NCI-H1092 (cell line): ENCODE data around the gene FBXO7.
"Not testable (repeated sequence)": the region's sequence is repeated elsewhere in the genome, so short reads cannot be mapped to it uniquely, and the experiment has no call there.

Experiments
- DNase-seq: peaks from one replicate; lab custom pipeline; 2025; lab: John Stamatoyannopoulos, UW

FBXO7 gene

DNA sequence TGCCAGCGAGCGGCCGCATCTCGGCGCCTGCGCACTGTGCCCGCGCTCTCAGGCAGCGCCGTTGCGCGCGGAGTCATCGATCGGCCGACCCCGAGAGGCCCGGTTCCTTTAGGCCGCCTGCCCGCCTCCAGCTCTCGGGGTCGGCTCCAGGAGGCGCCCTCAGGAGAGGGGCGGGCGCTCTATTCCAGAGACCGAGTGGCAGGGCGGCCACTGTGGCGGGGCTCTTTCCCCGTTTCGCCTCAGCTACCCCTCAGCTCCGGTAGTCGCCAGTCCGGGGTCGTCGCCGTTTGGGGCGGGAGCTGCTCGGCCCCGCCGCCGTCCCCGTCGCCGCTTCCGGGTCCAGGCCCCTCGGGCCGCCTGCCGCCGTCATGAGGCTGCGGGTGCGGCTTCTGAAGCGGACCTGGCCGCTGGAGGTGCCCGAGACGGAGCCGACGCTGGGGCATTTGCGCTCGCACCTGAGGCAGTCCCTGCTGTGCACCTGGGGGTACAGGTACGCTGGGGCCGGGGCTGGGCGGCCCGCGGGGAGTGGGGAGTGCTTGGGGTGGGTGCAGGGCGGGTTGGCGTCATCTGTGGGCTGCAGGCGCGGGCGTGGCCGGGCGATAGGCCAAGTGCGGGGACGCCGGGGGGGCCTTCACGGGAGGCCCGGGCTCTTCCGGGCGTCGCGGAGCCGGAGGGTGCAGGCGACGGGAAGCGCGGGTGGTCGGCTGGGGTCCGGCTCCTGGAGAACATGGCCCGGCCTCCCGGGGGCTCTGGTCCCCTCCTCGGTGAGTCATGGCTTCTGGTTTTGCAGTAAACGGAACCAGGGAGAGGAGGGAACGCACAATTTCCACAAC is at the start of gene FBXO7:
Gene FBXO7 (plus strand): TSS at position 177 of the 833 bp plus-strand sequence. CDS start 192 bp downstream, at position 369.
- DNase-seq, result peak; percentile 89

DNA sequence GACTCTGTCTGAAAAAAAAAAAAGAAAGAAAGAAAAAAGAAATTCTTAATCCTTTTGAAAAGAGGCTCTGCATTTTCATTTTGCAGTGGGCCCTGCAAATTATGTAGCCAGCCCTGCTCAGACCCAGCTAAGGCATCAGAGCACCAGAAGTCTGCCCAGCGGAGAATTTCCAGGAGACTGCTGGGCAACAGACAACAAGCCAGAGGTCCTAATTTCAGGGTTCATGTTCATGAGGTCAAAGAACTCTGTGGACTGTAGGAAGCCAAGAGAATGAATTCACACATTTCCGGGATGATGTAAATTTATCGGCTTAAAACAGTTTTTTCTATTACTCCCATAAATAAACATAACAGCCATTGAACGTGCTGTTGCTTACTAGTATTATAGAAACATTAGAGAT is 47.7 kb upstream of the FBXO7 start:
- no peak for DNase-seq

DNA sequence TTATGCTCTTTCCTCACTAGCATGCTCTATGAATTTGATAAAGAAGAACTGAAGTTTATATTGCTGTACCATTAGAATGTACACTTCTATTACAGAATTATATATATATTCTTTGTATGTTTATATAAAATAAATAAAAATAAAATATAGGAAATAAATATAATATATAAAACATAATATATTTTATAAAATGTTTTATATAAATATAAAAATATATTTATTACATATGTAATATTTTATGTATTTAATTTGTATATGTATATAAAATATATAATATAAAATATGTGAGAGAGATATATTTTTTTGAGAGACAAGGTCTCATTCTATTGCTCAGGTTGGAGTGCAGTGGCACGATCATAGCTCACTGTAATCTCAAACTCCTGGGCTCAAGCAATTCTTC is 44.3 kb upstream of the FBXO7 start:
- DNase-seq, result no peak

DNA sequence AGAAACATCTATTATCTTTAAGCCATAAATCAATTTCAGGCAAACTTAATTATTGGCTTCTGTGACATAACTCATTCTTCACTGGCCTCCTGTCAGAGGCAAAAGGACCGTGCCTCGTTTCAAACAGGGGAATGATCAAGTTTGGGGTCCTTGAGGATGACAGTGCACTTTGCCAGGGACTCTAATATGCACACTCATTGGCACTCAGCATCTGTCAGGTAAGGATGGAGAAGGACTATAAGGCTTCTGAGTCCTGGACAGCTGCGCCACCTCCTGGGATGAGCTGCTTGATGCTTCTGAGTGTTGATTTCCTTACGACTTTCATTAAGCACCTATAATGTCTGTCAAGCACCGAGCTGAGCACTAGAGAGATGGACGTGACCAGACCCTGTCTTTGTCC is 30.5 kb upstream of the FBXO7 start:
- DNase-seq, result peak; percentile 9

DNA sequence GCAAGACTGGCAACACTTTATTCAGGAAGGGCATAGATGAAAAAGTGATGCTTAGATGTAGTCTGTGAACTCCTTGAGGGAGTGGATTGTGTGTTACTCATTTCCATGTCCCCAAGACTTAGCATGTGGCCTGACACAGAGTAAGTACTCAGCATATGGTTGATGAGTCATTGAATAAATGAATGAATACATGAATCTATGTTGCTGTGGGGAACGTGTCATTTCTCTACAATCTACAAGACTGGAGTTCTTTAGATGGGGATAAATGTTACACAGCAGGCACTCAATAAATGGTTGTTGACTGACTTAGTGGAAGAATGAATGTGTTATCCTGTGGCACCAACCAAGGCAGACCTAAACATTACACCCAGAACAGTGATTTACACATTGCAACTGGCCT is 28.3 kb upstream of the FBXO7 start:
- DNase-seq, result no peak

DNA sequence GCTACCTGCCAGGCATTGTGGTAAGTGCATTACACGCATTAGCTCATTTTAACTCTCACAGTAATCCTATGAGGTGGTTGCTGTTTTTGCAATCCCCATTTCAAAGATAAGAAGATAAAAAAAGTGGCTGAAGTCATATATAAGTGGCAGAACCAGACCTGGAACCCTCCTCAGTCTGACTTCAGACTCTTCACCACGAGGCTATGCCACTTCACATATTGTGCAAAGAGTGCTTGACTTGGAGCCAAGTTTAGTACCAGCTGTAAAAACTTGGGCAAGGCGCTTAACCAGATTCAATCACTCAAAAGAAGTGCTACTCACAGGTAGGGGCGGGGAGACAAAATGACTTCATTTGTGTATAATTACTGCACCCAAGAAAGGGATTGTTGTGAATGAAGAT is 25.6 kb upstream of the FBXO7 start:
- DNase-seq, result no peak

DNA sequence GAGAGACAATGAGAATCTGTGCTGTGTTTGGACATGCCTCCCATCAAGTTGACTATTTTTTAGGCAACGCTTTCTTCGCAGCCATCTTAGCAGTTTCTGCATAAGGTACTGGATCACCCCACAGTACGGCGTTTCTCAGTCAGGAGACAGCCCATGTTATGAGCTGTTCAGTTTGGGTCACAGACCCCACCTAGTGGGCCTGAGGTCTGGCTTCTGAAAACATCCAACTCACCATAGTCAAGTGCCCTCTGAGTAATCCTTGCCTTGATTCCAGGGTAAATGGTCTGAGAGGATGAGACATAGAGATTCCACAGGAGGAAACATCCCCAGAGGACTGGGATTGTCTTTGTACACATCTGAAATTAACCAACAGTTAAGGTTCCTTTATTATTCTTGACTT is 17.6 kb upstream of the FBXO7 start:
- DNase-seq, result no peak

DNA sequence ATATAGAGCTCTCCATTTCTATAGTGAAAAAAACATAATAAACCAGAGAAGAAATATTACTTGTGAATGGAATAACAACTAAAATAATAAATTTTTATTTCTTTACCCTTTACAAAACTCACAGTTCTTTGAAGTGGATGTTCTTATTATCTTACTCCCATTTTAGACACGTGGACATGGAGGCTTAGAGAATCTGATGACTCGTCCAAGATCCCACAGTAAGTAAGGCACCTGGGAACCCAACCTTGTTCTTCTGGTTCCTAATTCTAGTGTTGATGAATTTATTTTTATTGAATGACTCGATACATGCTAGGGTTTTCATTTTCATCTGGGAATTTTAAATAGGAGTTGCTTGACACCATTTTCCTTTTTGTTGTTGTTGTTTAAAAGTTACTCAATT is 12.2 kb upstream of the FBXO7 start:
- DNase-seq, result no peak

DNA sequence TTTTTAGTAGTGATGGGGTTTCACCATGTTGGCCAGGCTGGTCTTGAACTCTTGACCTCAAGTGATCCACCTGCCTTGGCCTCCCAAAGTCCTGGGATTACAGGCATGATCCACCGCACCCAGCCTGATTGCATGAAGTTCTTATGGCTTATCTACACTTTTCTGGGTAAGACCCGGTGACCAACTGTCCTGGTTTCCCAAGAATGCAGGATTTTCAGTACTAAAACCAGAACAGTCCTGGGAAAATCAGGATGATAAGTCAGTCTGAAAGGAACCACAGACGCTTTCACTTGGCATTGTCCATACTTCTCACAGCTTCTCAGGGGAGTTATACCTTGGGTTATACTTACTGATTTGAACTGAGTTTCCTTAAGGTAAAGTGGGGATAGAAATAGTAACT is 8.9 kb upstream of the FBXO7 start:
- DNase-seq, result no peak

DNA sequence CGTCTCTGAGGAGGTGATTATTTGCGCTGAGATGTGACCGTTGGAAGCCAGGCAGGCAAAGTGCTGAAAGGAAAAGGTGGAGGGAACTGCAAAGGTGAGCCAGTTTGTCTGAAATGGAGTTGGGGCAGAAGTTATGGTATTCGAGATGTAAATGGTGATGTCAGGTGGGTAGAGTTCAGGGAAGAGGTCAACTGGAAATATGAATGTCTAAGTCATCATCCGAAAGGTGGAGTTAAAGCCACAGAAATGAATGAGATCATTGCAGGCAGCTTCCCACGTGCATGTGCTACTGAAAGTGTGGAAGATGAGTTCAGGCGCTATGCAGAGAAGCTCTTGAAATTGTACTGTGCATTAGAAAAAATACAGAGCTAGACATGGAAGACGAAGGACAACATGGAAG is 8.1 kb upstream of the FBXO7 start:
- no peak for DNase-seq

DNA sequence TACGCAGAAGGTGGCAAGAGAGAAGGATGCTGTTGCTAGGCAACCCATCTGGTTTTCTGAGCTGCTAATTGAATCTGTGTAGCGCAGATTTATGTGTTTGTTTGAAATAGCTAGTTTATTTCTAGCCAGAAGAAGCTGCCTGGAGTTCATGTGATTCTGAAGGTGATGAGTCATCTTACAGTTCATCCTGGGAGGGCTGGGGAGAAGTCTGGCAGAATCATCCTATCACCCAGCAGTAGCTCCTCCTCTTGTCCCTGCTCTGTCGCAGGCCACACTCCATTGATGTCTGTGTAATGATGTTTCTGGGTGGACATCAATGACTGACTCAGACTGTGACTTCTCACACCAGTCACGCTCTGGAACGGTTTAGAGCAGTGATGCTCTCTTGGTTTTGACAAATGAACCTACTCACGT is 4.8 kb upstream of the FBXO7 start:
- DNase-seq, result no peak

DNA sequence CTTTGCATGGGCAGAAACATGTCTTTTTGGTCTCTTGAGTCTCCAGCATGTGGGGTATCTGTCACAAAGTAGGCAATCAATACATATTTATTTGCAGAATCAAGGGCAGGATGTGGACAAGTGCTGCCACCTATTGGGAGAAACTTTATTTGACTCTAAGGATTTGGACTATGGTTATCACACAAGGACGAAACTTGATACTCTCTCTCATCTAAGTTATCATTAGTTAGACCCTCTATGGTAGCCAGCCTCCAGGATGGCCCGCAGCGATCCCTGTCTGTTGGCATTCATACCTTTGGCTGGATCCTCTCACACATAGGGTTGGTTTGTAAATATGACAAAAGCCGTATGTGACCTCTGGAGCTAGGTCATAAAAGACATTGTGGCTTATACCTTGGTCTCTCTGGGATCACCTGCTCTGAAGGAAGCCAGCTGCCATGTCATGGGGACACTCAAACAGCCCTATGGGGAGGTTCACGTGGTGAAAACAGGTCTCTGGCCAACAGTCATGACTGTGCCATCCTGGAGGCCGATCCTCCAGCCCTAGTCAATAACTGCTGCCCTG is 1.1 kb upstream of the FBXO7 start:
- DNase-seq, result peak; percentile 15

DNA sequence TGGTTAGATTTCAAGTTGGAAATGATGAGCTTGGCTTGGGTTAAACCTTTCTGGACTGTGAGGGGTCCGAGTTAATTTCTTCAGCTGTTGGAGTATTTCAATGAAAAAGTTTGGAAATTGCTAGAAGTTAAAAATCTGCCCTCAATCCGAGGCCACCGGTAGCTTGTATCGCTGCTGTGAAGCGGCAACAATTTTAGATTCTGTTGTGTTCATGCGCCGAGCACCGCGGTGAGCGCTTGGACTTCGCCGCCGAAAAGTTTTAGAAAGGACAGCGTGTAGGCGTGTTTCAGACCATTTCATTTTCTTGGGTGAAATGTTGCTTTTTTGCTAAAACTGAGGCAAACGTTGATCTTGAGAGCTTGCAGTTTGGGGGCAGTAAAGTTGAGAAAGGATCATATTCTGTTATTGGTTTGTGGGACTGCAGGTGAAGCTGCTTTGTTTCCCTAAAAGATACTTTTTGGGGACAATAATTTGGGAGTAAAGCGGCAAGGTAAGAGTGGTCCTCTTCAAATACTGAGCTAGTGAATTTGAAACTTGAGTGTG is 928 bp downstream of the FBXO7 start:
- DNase-seq, result no peak

DNA sequence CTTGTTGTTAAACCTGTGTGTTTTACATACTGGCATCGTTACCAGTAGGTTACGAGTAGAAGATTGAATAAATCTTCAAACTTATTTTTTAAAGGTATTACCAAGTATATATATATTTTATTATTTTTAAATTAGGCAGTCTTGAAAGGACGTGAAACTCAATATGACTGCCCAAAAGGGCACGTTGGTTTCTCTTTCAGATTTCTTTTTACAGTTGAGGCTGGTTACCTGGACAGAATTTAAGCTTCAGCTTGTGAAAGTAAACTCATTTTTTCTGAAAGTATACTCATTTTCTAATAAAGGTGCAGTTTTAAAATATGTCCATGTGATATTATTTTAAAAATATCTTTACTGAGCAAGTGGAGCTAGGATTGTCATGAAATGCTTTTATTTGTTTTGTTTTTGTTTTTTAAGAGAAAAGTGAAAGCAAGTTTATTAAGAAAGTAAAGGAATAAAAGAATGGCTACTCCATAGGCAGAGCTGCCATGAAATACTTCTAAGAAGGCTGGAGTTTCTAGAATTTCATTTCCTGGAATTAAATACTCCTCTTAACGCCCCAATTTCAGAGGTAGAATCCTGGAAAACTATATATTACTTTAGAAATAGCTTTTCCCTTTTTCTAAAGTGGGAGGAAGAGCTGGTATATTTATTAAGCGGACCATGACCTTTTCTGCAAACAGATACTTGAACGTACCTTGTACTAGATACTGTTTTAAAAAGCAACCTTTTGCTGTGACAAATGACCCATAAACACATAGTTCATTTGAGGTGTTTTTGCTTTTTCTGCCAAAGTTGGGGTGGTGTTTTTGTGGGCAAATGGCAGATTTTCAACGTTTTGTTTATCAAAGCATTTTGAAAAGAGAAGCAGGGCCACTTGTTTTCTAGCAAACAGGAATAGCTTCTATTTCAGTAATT is 1.9 kb downstream of the FBXO7 start:
- no peak for DNase-seq

DNA sequence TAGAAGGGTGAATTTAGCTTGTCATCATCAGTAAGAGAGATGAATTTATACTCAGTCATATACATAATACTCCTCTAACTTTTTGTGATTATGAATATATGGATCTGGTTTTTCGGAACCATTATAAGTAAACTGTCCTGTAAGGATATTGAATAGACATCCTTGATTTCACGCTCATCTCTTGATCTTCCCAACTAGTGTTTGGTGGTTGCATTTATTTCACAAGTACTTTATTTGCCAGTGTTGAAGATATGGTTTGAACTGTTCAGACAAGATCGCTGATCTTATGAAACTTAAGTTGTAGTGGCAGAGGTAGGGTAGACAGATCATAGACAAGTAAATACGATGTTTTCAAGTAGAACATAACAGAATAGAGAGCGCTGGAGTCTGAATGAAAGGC is 3.0 kb downstream of the FBXO7 start:
- DNase-seq, result no peak

DNA sequence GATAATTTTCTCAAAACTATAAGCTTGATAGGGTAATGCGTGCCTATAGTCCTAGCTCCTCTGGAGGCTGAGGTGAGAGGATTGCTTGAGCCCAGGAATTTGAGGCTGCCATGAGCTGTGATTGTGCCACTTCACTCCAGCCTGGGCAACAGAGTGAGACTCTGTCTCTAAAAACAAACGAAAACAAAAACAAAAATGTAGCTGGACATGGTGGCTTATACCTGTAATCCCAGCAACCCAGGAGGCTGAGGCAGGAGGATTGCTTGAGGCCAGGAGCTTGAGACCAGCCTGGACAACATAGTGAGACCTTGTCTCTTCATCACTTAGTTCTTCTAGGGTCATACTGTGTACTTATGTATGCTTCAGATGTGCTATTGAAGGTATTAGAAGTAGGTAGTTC is 3.9 kb downstream of the FBXO7 start:
- not testable (repeated sequence) for DNase-seq

DNA sequence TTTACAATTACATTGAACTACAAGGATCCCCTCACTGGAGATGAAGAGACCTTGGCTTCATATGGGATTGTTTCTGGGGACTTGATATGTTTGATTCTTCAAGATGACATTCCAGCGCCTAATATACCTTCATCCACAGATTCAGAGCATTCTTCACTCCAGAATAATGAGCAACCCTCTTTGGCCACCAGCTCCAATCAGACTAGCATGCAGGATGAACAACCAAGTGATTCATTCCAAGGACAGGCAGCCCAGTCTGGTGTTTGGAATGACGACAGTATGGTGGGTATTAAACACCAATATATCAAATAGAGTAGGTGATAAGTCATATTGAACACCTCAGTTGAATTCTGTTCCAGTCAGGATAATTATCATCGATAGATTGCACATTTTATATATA is 4.4 kb downstream of the FBXO7 start:
- no peak for DNase-seq

DNA sequence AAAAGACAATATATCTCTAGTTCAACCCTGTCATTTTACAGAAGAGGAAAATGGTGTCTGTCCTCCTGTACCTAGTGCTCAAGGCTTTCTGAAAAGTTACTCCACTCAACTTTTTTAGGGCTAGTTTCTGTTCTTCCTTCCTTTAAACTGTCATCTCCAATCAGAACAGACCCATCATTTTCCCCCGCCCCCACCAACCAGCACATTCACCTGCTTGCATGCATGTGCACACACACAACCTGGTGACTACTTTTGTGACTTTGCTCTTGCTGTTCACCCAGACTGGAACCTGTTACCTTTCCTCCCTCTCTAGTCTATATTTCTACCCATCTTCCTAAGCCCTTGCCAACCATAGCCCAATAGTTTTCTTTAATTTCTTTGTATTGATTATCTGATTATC is 5.6 kb downstream of the FBXO7 start:
- DNase-seq, result no peak

DNA sequence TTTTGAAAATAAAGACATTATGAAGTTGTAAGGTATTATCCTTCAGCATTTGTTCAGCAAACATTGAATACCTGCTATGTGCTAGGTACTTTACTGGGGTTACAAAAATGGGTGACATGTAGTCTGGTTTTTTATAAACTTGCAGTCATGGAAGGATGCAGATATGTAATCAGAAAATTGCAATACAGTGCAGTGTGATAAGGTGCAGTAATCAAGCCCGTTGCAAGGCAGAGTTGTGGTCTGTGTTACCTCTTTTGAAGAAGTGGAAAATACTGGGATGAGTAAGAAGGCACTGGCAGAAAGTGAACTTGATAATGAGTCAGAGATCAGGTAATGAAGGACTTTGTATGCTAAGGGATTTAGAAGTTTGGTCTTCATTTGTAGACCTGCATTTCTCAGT is 8.1 kb downstream of the FBXO7 start:
- DNase-seq, result no peak

DNA sequence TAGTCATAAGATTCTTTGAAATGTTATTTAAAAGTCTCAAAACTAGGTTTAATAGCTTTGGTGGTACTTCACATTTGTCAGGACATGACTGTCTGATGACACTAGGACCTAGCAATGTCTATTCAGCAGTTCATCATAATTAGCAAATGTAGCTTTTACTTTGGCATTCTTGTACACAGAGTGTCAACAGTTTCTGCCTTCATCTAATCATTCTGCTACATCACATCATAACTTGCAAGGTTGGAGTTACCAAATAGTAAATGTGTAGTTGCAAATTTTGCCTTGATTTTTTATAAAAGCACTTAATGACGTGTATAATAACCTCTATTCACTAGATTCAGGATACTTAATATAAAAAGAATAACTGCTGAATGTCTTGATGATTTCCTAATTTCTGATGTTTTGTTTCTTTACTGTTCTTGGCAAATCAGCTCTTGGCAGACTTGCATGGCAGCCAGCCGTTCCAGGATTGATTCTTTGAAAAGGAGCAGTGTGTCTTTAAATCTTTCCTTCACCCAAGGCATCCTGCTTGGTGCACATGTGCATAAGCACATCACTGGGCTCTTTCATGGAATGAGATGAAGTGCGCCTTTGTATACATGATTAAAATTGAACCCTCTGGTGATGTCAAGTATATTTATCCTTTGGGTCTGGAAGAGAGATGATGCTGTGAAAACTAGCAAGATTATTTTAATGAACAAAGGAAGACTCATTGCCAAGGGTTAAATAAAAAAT is 12.2 kb downstream of the FBXO7 start:
- no peak for DNase-seq

DNA sequence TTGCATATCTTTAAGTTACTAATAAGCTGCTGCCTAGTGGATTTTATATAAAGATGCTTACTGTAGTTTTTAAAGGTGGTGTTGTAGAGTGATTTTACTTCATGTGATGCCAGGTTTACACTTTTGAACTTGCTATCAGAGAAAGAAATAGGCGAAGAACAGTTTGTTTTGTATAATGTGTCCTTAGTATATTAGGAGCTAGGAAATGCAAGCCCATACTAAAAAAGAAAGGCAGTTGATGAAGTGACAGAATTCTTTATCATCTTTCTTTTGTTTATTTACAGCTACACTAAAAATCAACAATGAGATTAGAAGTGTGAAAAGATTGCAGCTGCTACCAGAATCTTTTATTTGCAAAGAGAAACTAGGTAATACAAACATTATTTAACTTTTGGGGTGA is 12.8 kb downstream of the FBXO7 start:
- no peak for DNase-seq

DNA sequence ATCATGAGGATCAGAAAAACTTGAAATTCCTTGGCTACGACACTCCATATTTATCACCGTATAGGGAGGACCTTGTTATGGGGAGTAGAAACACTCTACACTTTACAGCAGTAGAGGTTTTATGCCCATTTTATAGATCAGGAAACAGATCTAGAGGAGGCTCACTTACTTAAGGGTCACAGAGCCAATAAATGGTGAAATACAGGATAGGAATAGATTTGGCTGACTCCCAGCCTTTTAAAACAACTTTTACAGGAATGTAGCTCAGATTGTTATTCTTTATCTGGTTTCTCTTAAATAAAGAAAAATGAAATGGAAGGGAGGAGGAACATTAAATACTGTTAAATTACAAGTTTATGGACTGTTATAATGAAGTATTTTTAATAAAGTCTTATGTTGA is 14.8 kb downstream of the FBXO7 start:
- DNase-seq, result no peak
